ENCODE results near the gene GLI3.

DNA sequence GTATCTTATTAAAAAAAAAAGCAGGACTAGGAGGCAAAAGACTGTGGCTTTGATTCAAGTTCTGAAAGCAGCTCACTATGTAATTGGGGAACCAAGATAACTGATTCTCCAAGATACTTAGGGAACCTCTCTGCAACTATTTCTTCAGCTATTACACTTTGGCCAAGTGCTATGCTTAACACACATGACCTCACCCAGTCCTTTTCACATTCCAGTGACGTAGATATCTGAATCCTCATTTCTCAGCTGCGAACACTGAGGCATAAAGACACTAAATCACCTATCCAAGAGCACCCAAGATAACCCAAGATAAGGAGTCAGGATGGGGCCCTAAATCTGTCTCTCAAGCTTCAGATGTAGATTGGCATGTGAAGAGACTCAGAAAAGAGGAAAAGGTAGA is 133.6 kb downstream of the GLI3 start:
- TF ChIP-seq, protein P1, sequence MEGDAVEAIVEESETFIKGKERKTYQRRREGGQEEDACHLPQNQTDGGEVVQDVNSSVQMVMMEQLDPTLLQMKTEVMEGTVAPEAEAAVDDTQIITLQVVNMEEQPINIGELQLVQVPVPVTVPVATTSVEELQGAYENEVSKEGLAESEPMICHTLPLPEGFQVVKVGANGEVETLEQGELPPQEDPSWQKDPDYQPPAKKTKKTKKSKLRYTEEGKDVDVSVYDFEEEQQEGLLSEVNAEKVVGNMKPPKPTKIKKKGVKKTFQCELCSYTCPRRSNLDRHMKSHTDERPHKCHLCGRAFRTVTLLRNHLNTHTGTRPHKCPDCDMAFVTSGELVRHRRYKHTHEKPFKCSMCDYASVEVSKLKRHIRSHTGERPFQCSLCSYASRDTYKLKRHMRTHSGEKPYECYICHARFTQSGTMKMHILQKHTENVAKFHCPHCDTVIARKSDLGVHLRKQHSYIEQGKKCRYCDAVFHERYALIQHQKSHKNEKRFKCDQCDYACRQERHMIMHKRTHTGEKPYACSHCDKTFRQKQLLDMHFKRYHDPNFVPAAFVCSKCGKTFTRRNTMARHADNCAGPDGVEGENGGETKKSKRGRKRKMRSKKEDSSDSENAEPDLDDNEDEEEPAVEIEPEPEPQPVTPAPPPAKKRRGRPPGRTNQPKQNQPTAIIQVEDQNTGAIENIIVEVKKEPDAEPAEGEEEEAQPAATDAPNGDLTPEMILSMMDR (IDR thresholded peaks at IDR 0.05), result no peak
- no peak for TF ChIP-seq POLR2A (IDR thresholded peaks at IDR 0.05)
